Thoracic aorta (tissue), 2 donors: ENCODE measurements around the gene MBLAC1. TPM values are rescaled to one million over a fixed set of nuclear protein-coding genes. Genes with fewer than 3 reads are reported as not detected.

Source experiments
- ATAC-seq: fragments of 150-250 bp; one replicate; pipeline ENCODE4 v1.8.0; 2017; ENCODE audit warnings: low read depth; ENCODE audit not compliant: insufficient number of reproducible peaks, low FRiP score
- DNase-seq: peaks from one replicate; pipeline ENCODE4 v3.0.0-alpha.2; 2020; ENCODE audit warnings: low spot score
- H3K27ac ChIP-seq, 2 donors: fragments of 200-600 bp; sonication (generic); 1 replicate in 1 of 2; 2 replicates in 1 of 2; pipeline ENCODE4 v1.5.1; 2016; ENCODE audit warnings: mild to moderate bottlenecking in 2 of 2, moderate library complexity in 2 of 2
- H3K27me3 ChIP-seq: fragments of 200-600 bp; sonication (generic); replicated peaks from 2 replicates; pipeline ENCODE4 v1.6.0; 2016; ENCODE audit warnings: mild to moderate bottlenecking; ENCODE audit not compliant: insufficient read depth
- H3K36me3 ChIP-seq: fragments of 200-600 bp; sonication (generic); one replicate; pipeline ENCODE4 v1.5.1; 2016
- H3K4me1 ChIP-seq, 2 donors: fragments of 200-600 bp; sonication (generic); 1 replicate in 1 of 2; 2 replicates in 1 of 2; pipeline versions ENCODE4 v1.5.1 to v1.6.0; 2016; ENCODE audit warnings: low read depth in 2 of 2, mild to moderate bottlenecking in 1 of 2; ENCODE audit not compliant: control insufficient read depth in 1 of 2
- H3K4me3 ChIP-seq: fragments of 200-600 bp; sonication (generic); 2 replicates; pipeline ENCODE4 v1.5.1; 2016; ENCODE audit warnings: mild to moderate bottlenecking
- H3K9me3 ChIP-seq: fragments of 200-600 bp; sonication (generic); 2 replicates; pipeline ENCODE4 v1.5.1; 2016
- CTCF ChIP-seq: fragments of 200-600 bp; sonication (generic); IDR thresholded peaks from one replicate; pipeline ENCODE4 v1.5.1; 2019; ENCODE audit warnings: antibody characterized with exemption
- total RNA-seq, 2 donors: library from RNA; depleted of rRNA; stranded (reverse); fragments of >200 nt; gene quantifications; one replicate each; pipeline versions ENCODE4 v1.1.0 to v1.2.3, GENCODE V29; 2016

The MBLAC1 gene
- total RNA-seq, 2 donors from 2014 or later: 1.1 TPM; not detected in 1

GRCh38 chr7:100156331-100157068, 29.7 kb downstream of the MBLAC1 start:
- Histone ChIP-seq H3K27me3 (no peaks in the 10 kb centered on the region), H3K36me3 (peaks cover 25% of the 10 kb centered on the region), H3K4me3 (no peak overlapping the region), H3K4me1 (peaks cover 17 to 19% of the 10 kb centered on the region in 2 donors), H3K9me3 (no peaks in the 10 kb centered on the region), H3K27ac (no peak overlapping the region)
- no peak for TF ChIP-seq CTCF
- DNase-seq (no peak), ATAC-seq (no peak)

- Histone ChIP-seq H3K27ac (peak overlapping the region in 1 of 2 donors; percentile 82), H3K9me3 (no peaks in the 10 kb centered on the region), H3K36me3 (peaks cover 25% of the 10 kb centered on the region), H3K27me3 (no peaks in the 10 kb centered on the region), H3K4me1 (peaks cover 16 to 17% of the 10 kb centered on the region in 2 donors), H3K4me3 (peak overlapping the region; percentile 99)
- ATAC-seq: no peak
- no peak for TF ChIP-seq CTCF
- no peak for DNase-seq
Observed at GRCh38 chr7:100157069-100157333, 30.2 kb downstream of the MBLAC1 start.

GRCh38 chr7:100157334-100158228, 30.8 kb downstream of the MBLAC1 start:
- Histone ChIP-seq H3K9me3 (no peaks in the 10 kb centered on the region), H3K36me3 (peaks cover 25% of the 10 kb centered on the region), H3K4me3 (peak overlapping the region; percentile 99), H3K27ac (peak overlapping the region; percentile 72 to 82), H3K27me3 (no peaks in the 10 kb centered on the region), H3K4me1 (peaks cover 15 to 17% of the 10 kb centered on the region in 2 donors)
- no peak for TF ChIP-seq CTCF
- ATAC-seq (peak; percentile 13), DNase-seq (no peak)

- ATAC-seq: peak; percentile 58
- Histone ChIP-seq H3K4me3 (peak within 1 kb of the TSS; percentile 99), H3K36me3 (peaks cover 19% of the 10 kb centered on the region), H3K27me3 (no peaks in the 10 kb centered on the region), H3K9me3 (no peaks in the 10 kb centered on the region), H3K4me1 (peaks cover 15 to 17% of the 10 kb centered on the region in 2 donors), H3K27ac (peak within 1 kb of the TSS; percentile 72 to 82)
- no peak for DNase-seq
- TF ChIP-seq CTCF: peak; percentile 9
Observed at GRCh38 chr7:100158229-100159098, 31.7 kb downstream of the MBLAC1 start, which contains the start of gene TRAPPC14. TRAPPC14 (minus strand) TSS chr7:100158723; CDS start chr7:100158499, 224 bp downstream.
